Transverse colon (tissue), 4 donors: ENCODE results near the gene GPR151.

Experiments
- CTCF ChIP-seq, 5 experiments: fragments of 200-600 bp in 3 of 5; fragments of 450-650 bp in 2 of 5; sonication (generic) in 3 of 5; IDR thresholded peaks; 1 replicate in 2 of 5; 2 replicates in 3 of 5; pipeline ENCODE4 v1.5.1; 2016 to 2017; ENCODE audit warnings: antibody characterized with exemption in 5 of 5, inconsistent platforms in 3 of 5, mild to moderate bottlenecking in 2 of 5, moderate library complexity in 1 of 5
- POLR2AphosphoS5 ChIP-seq, 3 donors: sonication (generic); formaldehyde crosslinking; IDR thresholded peaks; one replicate each; pipeline ENCODE4 v1.6.1; 2016; ENCODE audit warnings: antibody characterized with exemption in 3 of 3

DNA sequence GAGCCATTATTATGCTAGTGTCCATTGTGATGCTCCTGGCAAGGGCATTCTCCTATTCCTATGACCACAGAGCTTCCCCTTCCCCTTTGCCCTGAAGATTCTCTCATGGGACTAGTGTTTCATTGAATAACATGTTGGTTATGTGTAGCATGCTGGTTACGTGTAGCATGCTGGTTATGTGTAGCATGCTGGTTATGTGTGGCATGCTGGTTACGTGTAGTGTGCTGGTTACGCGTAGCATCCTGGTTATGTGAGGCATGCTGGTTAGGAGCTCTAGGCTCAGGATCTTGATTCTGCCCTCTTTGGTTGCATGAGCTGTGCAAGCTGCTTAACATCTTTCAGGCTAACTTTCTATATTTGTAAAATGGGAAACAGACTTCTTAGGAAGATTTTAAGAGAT is 46.5 kb upstream of the GPR151 start:
- TF ChIP-seq CTCF (IDR thresholded peaks at IDR 0.05), result no peak
- TF ChIP-seq POLR2AphosphoS5 (IDR thresholded peaks at IDR 0.05), result no peak
